Thyroid gland (tissue), 4 donors: ENCODE measurements around the gene LDB2.

Experiments used
- CTCF ChIP-seq, 6 experiments: fragments of 200-600 bp in 3 of 6; fragments of 450-650 bp in 3 of 6; sonication (generic) in 3 of 6; IDR thresholded peaks; one replicate each; pipeline ENCODE4 v1.5.1; 2016 to 2019; ENCODE audit warnings: antibody characterized with exemption in 6 of 6, mild to moderate bottlenecking in 2 of 6, inconsistent platforms in 1 of 6, moderate library complexity in 1 of 6
- POLR2A ChIP-seq, 2 donors: fragments of 450-650 bp; IDR thresholded peaks; one replicate each; pipeline ENCODE4 v1.6.1; 2017; ENCODE audit warnings: antibody characterized with exemption in 2 of 2, mild to moderate bottlenecking in 2 of 2, moderate library complexity in 1 of 2

- TF ChIP-seq CTCF (IDR thresholded peaks at IDR 0.05): no peak
- TF ChIP-seq POLR2A (IDR thresholded peaks at IDR 0.05): no peak
These were observed 393.2 kb downstream of the LDB2 start for GRCh38 chr4:16505267-16505666.
